ENCODE data around the gene PPFIA2. TPM values are rescaled to one million over a fixed set of nuclear protein-coding genes. Genes with fewer than 3 reads are reported as not detected.
A peak's percentile ranks its signal among the peaks of the same experiment; 100 is the strongest.

PPFIA2 gene
- total RNA-seq, 1 donor from 2014 or later, result 0.59 TPM

GRCh38 chr12:81252228-81252627 is 506.9 kb downstream of the PPFIA2 start:
- H3K36me3 Mint-ChIP-seq (ENCODE audit: low read depth, unreplicated experiment), result no peaks in the 10 kb centered on the region
- H4K20me1 ChIP-seq (ENCODE audit: insufficient read depth, low read length), result no peaks in the 10 kb centered on the region
- H3K27me3 ChIP-seq (ENCODE audit: insufficient read depth, low read length), result no peaks in the 10 kb centered on the region
- no peaks in the 10 kb centered on the region for H3K36me3 ChIP-seq (ENCODE audit: insufficient read depth, low read length)
- H3K9me3 ChIP-seq (ENCODE audit: insufficient read depth, low read depth, low read length), result no peaks in the 10 kb centered on the region
- H3K27ac ChIP-seq (ENCODE audit: low read depth, low read length), result no peak overlapping the region
- no peaks in the 10 kb centered on the region for H3K4me1 ChIP-seq (ENCODE audit: insufficient read depth, low read length)
- DNase-seq (ENCODE audit: low read depth) (no peak), FAIRE-seq (no peak)
- H3K27me3 Mint-ChIP-seq (ENCODE audit: low read depth, unreplicated experiment), result no peaks in the 10 kb centered on the region
- no peak overlapping the region for H3K4me2 ChIP-seq (ENCODE audit: low read length)
- no peak overlapping the region for H3K4me3 Mint-ChIP-seq (ENCODE audit: unreplicated experiment)
- TF ChIP-seq, protein P1, sequence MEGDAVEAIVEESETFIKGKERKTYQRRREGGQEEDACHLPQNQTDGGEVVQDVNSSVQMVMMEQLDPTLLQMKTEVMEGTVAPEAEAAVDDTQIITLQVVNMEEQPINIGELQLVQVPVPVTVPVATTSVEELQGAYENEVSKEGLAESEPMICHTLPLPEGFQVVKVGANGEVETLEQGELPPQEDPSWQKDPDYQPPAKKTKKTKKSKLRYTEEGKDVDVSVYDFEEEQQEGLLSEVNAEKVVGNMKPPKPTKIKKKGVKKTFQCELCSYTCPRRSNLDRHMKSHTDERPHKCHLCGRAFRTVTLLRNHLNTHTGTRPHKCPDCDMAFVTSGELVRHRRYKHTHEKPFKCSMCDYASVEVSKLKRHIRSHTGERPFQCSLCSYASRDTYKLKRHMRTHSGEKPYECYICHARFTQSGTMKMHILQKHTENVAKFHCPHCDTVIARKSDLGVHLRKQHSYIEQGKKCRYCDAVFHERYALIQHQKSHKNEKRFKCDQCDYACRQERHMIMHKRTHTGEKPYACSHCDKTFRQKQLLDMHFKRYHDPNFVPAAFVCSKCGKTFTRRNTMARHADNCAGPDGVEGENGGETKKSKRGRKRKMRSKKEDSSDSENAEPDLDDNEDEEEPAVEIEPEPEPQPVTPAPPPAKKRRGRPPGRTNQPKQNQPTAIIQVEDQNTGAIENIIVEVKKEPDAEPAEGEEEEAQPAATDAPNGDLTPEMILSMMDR (IDR thresholded peaks at IDR 0.05; ENCODE audit: insufficient read depth, low read depth, low read length), result no peak
- no peak for TF ChIP-seq EZH2 (IDR thresholded peaks at IDR 0.05; ENCODE audit: insufficient read depth, low read length)
- no peak overlapping the region for H2AFZ ChIP-seq (ENCODE audit: low read depth, low read length)
- peaks cover 10% of the 10 kb centered on the region for H3K4me1 Mint-ChIP-seq (ENCODE audit: low read depth, unreplicated experiment)
- H3K79me2 ChIP-seq (ENCODE audit: insufficient read depth, low read length), result no peaks in the 10 kb centered on the region
- no peak overlapping the region for H3K9ac ChIP-seq (ENCODE audit: low read length)
- H3K27ac Mint-ChIP-seq (ENCODE audit: unreplicated experiment), result no peak overlapping the region
- H3K9me3 Mint-ChIP-seq (ENCODE audit: unreplicated experiment), result no peaks in the 10 kb centered on the region
- H3K4me3 ChIP-seq (ENCODE audit: insufficient read depth, low read depth, low read length), result no peak overlapping the region

DNA sequence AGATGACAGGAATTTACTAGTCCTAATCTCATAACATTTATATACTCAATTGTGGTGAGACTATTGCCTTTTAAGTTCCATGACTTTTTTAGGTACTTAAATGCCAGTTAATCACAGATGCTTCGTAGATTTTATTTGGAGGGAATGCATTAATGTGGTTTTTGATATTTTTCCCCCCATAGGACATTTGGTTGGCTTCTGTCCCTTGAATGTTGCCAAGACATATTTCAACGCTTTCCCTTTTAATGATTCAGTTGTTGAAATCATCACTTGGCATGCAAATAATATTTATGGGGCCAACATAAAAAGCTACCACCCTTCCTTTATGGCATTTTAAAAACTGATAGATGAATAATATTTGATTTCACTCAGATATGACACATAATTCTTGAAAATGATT is 509.2 kb downstream of the PPFIA2 start:
- Histone ChIP-seq H2AFZ (ENCODE audit: low read depth, low read length) (no peak overlapping the region), H3K27ac (ENCODE audit: low read depth, low read length) (no peak overlapping the region), H3K36me3 (ENCODE audit: insufficient read depth, low read length) (no peaks in the 10 kb centered on the region), H3K4me3 (ENCODE audit: insufficient read depth, low read depth, low read length) (no peak overlapping the region), H4K20me1 (ENCODE audit: insufficient read depth, low read length) (no peaks in the 10 kb centered on the region), H3K4me2 (ENCODE audit: low read length) (no peak overlapping the region), H3K9me3 (ENCODE audit: insufficient read depth, low read depth, low read length) (no peaks in the 10 kb centered on the region), H3K4me1 (ENCODE audit: insufficient read depth, low read length) (no peaks in the 10 kb centered on the region), H3K9ac (ENCODE audit: low read length) (no peak overlapping the region), H3K27me3 (ENCODE audit: insufficient read depth, low read length) (no peaks in the 10 kb centered on the region), H3K79me2 (ENCODE audit: insufficient read depth, low read length) (no peaks in the 10 kb centered on the region)
- Mint-ChIP-seq H3K27me3 (ENCODE audit: low read depth, unreplicated experiment) (no peaks in the 10 kb centered on the region), H3K4me1 (ENCODE audit: low read depth, unreplicated experiment) (peaks cover 10% of the 10 kb centered on the region), H3K9me3 (ENCODE audit: unreplicated experiment) (no peaks in the 10 kb centered on the region), H3K4me3 (ENCODE audit: unreplicated experiment) (no peak overlapping the region), H3K36me3 (ENCODE audit: low read depth, unreplicated experiment) (no peaks in the 10 kb centered on the region), H3K27ac (ENCODE audit: unreplicated experiment) (no peak overlapping the region)
- TF ChIP-seq, protein P1 (IDR thresholded peaks at IDR 0.05; ENCODE audit: insufficient read depth, low read depth, low read length), result no peak
- no peak for TF ChIP-seq EZH2 (IDR thresholded peaks at IDR 0.05; ENCODE audit: insufficient read depth, low read length)
- FAIRE-seq (no peak), DNase-seq (ENCODE audit: low read depth) (no peak)

GRCh38 chr12:81245907-81246570 is 513.1 kb downstream of the PPFIA2 start:
- no peak overlapping the region for H3K27ac ChIP-seq (ENCODE audit: low read depth, low read length)
- no peak overlapping the region for H3K4me2 ChIP-seq (ENCODE audit: low read length)
- H3K4me1 ChIP-seq (ENCODE audit: insufficient read depth, low read length), result no peaks in the 10 kb centered on the region
- H3K79me2 ChIP-seq (ENCODE audit: insufficient read depth, low read length), result no peaks in the 10 kb centered on the region
- H2AFZ ChIP-seq (ENCODE audit: low read depth, low read length), result peak overlapping the region; percentile 50
- H4K20me1 ChIP-seq (ENCODE audit: insufficient read depth, low read length), result no peaks in the 10 kb centered on the region
- Mint-ChIP-seq H3K4me1 (ENCODE audit: low read depth, unreplicated experiment) (peaks cover 10% of the 10 kb centered on the region), H3K27ac (ENCODE audit: unreplicated experiment) (peak overlapping the region; percentile 51), H3K36me3 (ENCODE audit: low read depth, unreplicated experiment) (no peaks in the 10 kb centered on the region), H3K4me3 (ENCODE audit: unreplicated experiment) (no peak overlapping the region), H3K9me3 (ENCODE audit: unreplicated experiment) (no peaks in the 10 kb centered on the region), H3K27me3 (ENCODE audit: low read depth, unreplicated experiment) (no peaks in the 10 kb centered on the region)
- no peak overlapping the region for H3K9ac ChIP-seq (ENCODE audit: low read length)
- FAIRE-seq, result no peak
- no peaks in the 10 kb centered on the region for H3K27me3 ChIP-seq (ENCODE audit: insufficient read depth, low read length)
- no peaks in the 10 kb centered on the region for H3K9me3 ChIP-seq (ENCODE audit: insufficient read depth, low read depth, low read length)
- no peak overlapping the region for H3K4me3 ChIP-seq (ENCODE audit: insufficient read depth, low read depth, low read length)
- no peaks in the 10 kb centered on the region for H3K36me3 ChIP-seq (ENCODE audit: insufficient read depth, low read length)
- TF ChIP-seq, protein P1 (IDR thresholded peaks at IDR 0.05; ENCODE audit: insufficient read depth, low read depth, low read length), result no peak
- DNase-seq (ENCODE audit: low read depth), result no peak

All from astrocyte (in vitro differentiated cells and primary cell).